T-helper 2 cell treated with Interferon-gamma antibody and Interleukin-4, amounts not matched to agents 100 ng/mL and 5 ng/mL, for 36 hours (primary cell): ENCODE measurements around the gene PLIN5. TPM values are rescaled to one million over a fixed set of nuclear protein-coding genes. Genes with fewer than 3 reads are reported as not detected.
"Not testable (repeated sequence)": the region's sequence is repeated elsewhere in the genome, so short reads cannot be mapped to it uniquely, and the experiment has no call there.

Source experiments
- intact Hi-C: fragments of 100-400 bp; cut with micrococcal nuclease; formaldehyde crosslinking; loops from one replicate; pipeline ENCODE4 v1.15.1; 2023
- total RNA-seq: library from RNA; stranded (reverse); gene quantifications from 2 replicates; pipeline ENCODE4 v1.2.3, GENCODE V29; 2022

PLIN5 gene
- total RNA-seq, 1 donor from 2014 or later = not detected

DNA sequence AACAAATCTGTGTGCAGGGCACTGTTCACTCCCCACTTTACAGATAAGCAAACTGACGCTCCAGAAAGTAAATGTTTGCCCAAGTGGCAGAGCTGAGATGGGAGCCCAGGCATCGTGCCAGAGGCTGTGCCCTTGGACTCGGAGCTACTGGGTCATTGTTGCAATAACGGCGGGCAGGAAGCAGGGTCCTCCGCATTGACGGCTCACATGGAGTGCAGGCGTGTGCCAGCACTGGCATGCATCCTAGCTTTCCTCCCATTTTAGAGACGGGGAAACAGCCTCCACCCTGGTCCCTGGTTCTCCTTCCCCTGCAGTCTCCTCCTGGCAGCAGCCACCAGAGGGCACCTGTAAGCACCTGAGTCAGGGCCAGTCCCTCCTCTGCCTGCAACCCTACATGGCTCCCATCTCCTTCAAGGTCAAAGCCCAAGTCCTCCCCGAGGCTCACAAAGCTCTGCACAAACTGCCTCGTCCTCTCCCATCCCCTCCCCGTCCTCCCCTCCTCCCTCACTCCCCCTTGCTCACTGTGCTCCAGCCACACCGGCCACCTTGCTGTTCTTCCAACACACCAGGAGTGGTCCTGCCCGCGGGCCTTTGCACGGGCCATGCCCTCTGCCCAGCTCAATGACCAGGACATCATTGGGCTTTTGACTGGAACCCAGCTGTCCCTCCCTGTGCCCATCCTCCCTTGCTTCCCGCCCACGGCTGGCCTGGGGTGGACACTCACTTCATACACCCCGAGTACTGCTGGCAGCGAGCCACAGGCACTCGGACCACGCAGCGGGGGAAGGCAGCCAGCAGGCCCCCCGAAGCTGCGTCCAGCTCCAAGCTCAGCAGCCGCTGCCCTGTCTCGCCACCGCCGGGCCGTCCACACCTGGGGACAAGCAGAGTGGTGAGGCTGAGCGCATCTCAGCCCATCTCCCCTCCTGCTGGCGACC lies 12.5 kb upstream of the PLIN5 start:
- intact Hi-C loops = no loop called here

DNA sequence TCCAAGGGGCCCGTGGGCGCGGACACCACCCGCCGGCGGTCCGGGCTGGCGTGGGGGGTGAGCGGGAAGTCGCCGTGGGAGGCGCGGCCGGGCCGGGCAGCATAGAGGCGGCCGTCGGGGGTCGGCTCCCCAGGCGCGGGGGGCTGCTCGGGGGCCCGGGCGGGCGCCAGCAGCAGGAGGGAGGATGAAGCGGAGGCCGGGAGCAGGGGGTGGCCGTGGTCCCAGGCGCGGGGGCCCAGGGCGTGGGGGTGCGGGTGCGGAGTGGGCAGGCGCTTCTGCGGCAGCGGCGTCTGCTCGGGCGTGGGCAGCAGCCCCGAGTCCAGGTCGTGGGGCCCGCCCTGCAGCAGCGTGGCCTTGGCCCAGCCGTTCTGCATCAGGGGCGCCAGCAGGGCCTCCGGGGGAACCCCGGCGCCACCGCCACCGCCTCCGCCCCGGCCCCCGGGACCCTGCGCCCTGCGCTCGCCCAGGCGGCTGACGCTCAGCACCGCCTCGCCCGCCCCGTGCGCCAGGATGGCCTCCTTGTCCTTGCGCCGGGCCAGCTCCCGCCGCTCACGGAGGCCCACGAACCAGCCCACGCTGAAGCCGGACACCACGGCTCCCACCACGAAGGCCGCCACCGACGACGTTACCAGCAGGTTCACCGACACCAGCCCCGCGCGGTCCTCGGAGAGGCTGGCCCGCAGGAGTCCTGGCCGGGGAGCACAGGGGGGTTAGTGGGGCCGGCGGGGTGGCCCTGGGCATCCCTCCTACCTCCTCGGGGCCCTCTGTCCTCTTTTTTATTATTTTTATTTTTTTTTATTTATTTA lies 9.0 kb upstream of the PLIN5 start:
- intact Hi-C loops = no loop called here

DNA sequence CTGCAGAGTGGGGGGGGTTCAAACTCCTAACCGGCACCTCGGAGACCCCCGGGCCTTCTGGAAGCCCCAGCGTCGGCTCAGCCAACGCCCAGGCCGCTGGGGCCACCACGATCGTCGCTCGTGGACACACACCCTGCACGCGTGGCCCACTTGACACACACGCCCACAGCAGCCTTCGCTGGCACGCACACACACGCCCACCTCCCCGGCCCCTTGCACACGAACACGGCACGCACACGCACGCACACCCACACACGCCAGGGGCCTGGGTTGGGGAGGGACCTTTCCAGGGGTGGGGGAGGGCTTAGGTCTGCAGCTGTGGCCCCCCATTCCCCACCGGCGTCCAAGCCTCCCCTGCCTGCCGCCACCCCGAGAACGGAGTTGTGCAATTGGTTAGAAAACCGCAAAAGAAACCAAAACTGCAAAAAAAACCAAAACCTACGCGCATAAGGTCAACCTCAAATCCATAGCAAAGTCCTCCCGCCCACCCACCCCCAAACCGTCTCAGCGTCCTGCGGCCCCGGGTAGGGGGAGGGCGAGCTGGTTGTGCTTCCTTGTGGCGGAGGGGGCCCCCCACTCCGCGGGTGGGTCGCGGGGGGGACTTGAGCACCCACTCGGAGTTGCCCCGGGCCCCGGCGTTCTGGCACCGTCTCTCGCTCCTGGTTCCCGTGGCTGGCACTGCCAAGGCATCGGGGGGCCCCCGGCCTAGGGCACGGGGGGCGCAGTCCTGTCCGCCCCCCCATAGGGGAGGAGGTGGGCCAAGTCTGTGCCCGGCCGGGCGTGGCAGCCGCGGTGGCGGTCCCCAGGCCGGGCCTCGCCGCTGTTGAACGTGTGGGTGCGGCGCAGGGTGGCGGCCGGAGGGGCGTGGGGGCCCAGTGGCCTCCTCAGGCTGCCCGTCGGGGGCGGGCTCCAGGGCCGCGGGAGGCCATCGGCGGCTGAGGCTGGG lies 8.1 kb upstream of the PLIN5 start:
- intact Hi-C loops = no loop called here

DNA sequence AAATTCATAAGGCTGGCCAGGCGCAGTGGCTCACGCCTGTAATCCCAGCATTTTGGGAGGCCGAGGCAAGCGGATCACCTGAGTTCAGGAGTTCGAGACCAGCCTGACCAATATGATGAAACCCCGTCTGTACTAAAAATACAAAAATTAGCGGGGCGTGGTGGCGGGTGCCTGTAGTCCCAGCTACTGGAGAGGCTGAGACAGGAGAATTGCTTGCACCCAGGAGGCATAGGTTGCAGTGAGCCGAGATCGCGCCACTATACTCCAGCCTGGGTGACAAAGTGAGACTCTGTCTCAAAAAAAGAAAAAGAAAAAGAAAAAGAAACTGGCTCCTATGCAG lies 6.8 kb upstream of the PLIN5 start:
- intact Hi-C loops = not testable (repeated sequence)

DNA sequence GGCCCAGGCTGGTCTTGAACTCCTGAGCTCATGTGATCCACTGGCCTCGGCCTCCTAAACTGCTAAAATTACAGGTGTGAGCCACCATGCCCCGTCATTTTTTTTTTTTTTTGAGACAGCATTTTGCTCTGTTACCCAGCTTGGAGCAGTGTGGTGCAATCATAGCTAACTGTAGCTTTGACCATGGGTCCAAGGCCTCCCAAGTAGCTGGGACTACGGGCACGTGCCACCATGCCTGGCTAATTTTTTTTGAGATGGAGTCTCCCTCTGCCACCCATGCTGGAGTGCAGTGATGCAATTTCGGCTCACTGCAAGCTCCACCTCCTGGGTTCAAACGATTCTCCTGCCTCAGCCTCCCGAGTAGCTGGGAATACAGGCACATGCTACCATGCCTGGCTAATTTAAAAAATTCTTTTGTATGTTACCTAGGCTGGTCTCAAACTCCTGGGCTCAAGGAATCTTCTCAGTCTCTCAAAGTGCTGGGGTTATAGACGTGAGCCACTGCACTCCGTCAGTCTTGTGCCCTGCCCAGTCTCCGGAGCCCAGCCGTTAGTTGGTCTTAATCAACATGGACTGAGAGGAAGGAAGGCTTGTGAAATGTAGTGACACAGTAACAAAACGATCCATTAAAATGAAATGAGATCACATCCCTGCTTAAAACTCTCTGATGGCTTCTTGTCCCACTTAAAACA lies 6.2 kb upstream of the PLIN5 start:
- intact Hi-C loops = no loop called here

DNA sequence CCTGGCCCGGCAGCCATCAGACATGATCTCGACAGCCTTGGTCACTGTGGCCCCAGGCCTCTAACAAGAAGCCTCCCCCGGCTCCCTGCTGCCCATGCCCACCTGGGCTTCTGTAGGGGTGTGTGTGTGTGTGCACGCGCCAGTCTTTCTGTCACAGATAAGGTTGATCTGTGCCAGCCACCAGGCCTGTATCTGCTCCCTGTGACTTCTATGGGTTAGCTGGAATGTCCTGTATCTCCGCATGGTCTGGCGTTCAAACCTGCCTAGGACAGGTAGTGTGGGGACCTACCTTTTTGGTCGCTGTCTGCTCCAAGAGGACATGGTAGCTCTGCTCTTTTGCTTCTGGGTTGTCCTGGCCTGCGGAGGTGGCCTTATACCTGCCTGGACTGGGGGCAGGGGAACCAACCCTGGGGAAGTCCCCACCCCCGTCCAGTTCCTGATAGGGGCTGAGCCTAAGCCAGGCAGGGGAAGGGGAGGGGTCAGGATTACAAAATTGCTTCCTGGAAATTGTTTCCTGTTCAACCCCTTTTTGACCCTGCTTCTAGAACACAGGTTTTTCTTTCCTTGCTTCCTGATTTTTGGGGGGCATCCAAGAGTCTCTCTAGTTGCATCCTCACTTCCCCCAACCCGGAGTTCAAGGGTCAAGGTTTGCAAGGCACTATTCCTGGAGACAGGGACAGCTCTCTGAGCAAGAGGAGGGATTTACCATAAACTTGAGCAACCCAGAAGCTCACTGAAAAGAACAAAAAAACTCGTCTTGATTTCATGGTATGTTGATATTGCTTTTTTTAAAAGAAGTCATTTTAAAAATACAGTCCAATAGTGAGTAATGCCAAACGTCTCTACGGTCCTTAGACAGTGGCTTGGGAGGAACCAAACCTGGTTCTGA lies 4.9 kb upstream of the PLIN5 start, which contains the start of gene LRG1:
LRG1 (minus strand) TSS at position 344 of the 889 bp plus-strand sequence; CDS start at position 321, 23 bp downstream.
- intact Hi-C loops = no loop called here

DNA sequence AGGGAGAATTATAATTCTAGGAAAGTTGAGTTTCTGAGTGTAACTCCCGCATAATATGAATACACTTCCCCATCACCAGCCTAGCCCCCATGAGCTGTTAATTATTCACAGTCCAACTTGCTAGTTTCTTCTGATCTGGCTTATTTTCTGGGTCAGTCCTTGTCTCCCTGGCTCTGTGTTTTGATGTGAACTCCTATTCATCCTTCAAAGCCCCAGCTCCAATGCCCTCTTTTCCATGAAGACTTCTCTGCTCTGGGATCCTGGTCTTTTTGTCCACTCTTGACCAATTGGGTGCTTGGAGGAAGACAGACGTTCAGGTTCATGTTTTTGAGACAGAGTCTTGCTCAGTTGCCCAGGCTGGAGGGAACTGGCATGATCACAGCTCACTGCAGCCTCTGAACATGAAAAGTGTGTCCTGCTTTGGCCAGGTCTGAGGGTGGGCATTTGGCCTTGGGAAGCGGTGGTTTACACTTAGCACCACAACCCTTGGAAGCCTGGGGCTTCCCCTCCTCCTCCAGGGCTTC lies 4.2 kb upstream of the PLIN5 start:
- intact Hi-C loops = no loop called here

DNA sequence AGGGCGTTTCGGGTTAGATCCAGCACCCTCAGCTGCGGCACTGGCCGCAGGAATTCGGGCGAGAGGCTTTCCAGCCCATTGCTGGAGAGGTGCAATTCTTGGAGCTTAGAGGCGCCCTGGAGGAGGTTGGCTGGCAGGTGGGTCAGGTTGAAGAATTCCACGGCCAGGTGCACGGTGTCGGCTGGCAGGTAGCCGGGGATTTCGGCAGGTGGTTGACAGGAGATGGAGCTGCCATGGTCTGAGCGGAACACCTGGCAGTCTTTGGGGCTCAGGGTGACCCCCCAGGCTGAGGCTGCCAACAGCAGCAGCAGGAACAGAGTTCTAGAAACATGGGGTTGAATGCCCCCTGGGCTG lies 3.6 kb upstream of the PLIN5 start:
- intact Hi-C loops = no loop called here

DNA sequence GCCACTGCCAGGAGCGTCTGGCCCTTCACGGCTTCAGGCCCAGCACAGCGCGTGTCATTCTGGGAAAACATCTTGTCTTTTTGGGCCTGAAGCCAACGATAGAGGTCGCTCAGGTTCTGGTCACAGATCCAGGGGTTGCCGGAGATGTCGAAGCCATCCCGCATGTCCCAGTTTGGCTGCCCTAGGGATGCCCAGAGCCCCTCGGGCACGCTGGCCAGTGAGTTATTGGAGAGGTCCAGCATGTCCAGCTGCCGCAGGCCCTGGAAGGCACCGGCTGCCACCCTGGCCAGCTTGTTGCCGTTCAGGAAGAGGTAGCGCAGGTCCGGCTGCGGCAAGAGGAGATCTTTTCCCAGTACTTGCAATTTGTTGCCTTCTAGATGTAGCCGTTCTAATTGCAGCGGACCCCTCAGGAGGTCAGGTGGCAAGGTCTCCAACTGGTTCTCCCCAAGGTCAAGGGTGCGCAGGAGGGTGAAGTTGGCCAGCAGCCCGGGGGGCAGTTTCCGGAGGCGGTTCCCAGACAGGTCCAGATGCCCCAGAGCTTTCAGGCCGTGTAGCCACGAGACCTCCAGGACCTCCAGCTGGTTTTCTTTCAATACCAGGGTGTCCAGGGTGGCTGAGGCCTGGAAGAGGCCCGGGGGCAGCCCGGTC lies 3.1 kb upstream of the PLIN5 start:
- intact Hi-C loops = no loop called here

DNA sequence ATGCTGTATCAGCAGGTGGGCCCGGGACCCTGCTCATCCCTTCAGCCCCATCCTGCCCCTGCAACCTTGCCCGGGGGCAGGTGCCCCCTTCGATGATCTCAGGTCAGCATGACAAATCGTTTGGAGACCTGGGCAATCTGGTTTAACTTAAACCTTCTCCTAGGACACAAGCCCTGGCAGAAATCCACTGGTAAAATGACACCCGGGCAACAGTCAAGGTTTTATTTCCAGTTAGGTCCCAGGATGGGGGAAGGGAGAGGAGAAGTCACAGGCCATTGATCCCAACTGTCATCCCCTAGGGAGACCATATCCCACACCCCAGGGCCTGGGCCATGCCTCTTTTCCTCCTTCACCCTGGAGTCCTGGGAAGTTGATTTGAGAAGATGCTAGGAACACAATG lies 1.8 kb upstream of the PLIN5 start:
- intact Hi-C loops = no loop called here

DNA sequence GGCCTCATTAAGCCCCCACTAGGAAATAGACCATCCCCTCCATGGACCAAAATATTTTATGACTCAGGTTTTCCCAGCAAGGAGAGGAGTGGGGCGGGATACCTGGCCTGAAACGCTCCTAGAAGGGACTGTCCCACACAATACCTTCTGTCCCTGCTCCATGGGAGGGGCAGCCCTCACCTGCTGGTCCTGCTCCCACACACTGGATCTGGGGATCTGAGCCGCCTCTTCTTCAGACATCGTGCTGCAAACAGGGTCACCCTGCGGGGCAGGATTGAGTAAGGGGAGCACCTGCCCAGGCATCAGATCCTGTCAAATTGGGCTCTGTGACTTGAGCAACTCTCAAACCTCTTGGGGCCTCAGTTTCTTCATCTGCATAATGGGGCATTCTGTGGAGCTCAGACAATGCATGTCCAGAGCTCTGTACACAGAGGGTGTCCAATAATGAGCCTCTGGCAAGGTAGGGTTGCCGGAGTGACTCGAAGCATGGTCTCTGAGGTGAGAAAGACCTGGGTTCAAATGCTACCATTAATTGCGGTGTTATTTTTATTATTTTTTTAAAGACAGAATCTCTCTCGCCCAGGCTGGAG lies 1.1 kb downstream of the PLIN5 start:
- intact Hi-C loops = no loop called here

DNA sequence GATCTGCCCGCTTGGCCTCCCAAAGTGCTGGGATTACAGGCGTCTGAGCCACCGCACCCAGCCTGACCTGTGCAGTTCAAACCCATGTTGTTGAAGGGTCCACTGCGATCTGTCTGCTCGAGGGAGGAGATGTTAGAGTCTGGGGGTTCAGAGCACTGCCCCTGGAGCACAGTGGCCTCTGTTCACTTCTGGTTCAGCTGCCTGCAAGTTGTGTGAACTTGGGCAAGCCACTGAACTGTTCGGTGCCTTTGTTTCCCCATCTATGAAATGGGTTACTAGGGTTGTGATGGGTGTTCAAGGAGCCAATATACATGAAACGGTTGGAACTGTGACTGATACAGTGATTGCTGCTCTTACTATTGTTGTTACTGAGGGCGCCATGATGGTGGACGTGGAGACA lies 1.7 kb downstream of the PLIN5 start:
- intact Hi-C loops = no loop called here

DNA sequence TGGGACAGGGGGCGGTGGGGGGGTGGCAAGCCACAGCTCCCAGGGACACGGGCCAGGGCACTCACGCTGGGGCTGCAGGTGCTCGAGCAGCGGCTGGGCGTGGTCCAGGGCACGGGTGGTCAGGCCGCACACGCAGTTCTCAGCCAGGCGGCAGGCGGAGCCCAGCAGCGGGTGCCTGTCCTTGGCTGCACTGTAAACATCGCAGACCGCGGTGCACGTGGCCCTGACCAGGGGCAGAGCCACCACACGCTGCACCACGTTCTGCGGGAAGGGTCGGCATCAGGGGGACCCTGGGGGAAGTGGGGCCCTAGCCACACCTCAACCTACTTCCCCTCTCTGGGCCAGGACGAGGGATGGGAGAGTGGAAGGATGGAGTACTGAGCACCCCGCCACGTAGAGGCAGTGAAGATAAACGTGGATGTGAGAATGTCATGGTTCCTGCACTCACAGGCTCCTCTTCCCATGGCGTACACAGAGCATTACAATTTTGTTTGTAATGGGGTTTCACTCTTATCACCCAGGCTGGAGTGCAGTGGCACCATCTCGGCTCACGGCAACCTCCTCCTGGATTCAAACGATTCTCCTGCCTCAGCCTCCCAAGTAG lies 3.4 kb downstream of the PLIN5 start:
- intact Hi-C loops = no loop called here

DNA sequence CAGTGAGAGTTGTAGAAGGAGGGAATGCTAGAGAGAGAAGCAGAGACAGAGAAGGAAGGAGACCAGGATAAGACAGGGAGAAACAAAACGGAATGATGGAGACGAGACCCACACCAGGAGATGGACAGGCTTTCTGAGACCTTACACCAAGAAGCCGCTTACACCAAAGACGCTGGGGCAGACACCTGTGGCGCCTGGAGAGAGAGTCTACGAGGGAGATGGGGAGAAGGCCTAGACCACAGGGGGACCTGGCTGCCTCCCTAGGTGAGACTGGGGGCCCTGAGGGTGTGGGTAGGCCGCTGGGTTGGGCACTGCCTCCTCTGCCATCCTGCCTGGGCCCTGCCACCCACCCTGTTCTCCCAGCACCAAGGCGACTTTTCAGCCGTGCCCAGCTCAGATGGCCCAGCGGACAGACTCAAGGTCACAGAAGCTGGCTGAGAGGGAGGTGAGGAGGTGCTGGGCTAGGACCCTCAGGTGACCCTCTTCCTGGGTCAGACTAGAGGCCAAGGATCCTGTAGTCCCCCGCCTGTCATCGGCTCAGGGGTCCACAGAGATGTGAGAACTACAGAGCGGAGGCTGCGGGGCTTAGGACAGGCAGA lies 5.0 kb downstream of the PLIN5 start:
- intact Hi-C loops = no loop called here

DNA sequence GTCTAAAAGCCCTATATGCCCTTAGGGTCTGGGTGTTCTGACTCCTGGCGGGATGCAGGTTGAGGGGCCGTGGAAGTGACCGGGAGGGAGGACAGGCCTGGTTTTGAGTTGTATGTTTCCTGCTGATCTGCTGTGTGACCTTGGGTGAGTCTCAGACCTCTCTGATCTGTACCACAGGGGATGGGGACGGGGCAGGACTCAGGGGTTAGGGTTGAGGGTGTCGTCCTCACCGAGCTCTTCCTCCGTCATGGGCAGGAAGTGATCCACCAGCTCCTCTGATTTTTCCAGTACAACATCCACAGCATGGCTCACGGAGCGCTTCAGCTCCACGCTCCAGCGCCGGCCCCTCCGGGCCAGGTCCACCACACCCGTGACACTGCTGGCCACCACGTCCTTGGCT lies 6.2 kb downstream of the PLIN5 start:
- intact Hi-C loops = no loop called here

DNA sequence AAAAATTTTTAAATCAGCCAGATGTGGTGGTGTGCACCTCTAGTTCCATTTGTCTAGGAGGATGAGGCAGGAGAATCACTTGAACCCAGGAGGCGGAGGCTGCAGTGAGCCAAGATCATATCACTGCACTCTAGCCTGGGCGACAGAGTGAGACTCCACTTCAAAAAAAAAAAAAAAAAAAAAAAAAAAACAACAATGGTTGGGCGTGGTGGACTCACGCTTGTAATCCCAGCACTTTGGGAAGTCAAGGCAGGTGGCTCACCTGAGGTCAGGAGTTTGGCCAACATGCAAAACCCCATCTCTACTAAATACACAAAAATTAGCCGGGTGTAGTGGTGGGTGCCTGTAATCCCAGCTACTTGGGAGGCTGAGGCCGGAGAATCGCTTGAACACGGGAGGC lies 7.6 kb downstream of the PLIN5 start:
- intact Hi-C loops = not testable (repeated sequence)

DNA sequence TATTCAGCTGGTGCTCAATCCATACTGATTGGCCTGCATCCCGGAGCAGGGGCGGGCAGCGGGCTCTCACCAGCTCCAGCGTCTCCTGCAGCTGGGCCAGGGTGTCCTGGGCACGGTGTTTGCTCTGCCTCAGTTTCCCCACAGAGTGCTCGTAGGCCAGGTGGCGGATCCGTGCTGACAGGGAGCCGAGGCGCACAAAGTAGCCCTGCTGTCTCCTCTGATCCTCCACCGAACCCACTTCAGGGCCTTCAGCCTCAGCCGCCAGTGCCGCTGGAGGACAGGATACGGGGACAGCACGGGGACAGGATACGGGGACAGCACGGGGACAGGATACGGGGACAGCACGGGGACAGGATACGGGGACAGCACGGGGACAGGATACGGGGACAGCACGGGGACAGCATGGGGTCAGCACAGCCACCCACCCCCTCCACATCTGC lies 9.4 kb downstream of the PLIN5 start:
- intact Hi-C loops = loop anchor here (2.0 kb wide), 1 partner anchor 259 kb away; no protein-coding TSS in a partner anchor
